Panc1 (cell line): ENCODE measurements around the gene HYAL1. TPM values are rescaled to one million over a fixed set of nuclear protein-coding genes. Genes with fewer than 3 reads are reported as not detected.

ENCODE experiments used
- ATAC-seq: fragments of 200-7000 bp; cut with Tn5 transposase; 2 replicates; pipeline ENCODE4 v1.9.1; 2020; ENCODE audit warnings: mild to moderate bottlenecking, moderate library complexity
- BruUV-seq: library from RNA; stranded (reverse); fragments of 400-500 nt; replicated peaks from 2 replicates; lab custom pipeline; 2021; lab: Mats Ljungman, UMichigan
- CTCF ChIA-PET: fragments of 300-600 bp; sonication (Branson Sonifier 250); formaldehyde crosslinking; loops from one replicate; lab custom pipeline; 2022; ENCODE audit warnings: antibody characterized with exemption; lab: Charles Lee
- POLR2A ChIA-PET: fragments of 300-600 bp; sonication (Branson Sonifier 250); formaldehyde crosslinking; loops from one replicate; lab custom pipeline; 2022; ENCODE audit warnings: antibody characterized with exemption; lab: Charles Lee
- DNase-seq: peaks from one replicate; pipeline ENCODE4 v3.0.0-alpha.2; 2010; ENCODE audit warnings: low read depth, low spot score
- H3K27ac ChIP-seq: 2 replicates; pipeline ENCODE4 v1.5.1; 2011; ENCODE audit warnings: mild to moderate bottlenecking, low read length, inconsistent platforms
- H3K27me3 ChIP-seq: fragments of 200-500 bp; sonication (Bioruptor generic); 2 replicates; pipeline ENCODE4 v1.6.0; 2014; ENCODE audit warnings: low read length, inconsistent platforms; ENCODE audit not compliant: control insufficient read depth, insufficient read depth
- H3K36me3 ChIP-seq: fragments of 200-500 bp; sonication (Bioruptor generic); 2 replicates; pipeline ENCODE4 v1.5.1; 2014; ENCODE audit warnings: inconsistent platforms, mild to moderate bottlenecking, low read length, moderate library complexity; ENCODE audit not compliant: control insufficient read depth, insufficient read depth
- H3K4me1 ChIP-seq: 2 replicates; pipeline ENCODE4 v1.5.1; 2011; ENCODE audit warnings: inconsistent platforms, mild to moderate bottlenecking, low read length, moderate library complexity; ENCODE audit not compliant: control insufficient read depth, insufficient read depth
- H3K4me3 ChIP-seq, 2 experiments: 2 replicates each; pipeline ENCODE4 v1.5.1; 2011 to 2012; ENCODE audit warnings: low read depth in 2 of 2, low read length in 2 of 2, mild to moderate bottlenecking in 2 of 2, inconsistent platforms in 1 of 2, moderate library complexity in 1 of 2
- H3K9me3 ChIP-seq: fragments of 200-500 bp; sonication (Bioruptor generic); 2 replicates; pipeline ENCODE4 v1.5.1; 2014; ENCODE audit warnings: low read depth, mild to moderate bottlenecking, inconsistent platforms, low read length, moderate library complexity; ENCODE audit not compliant: control insufficient read depth, insufficient read depth
- POLR2AphosphoS5 ChIP-seq: IDR thresholded peaks from 2 replicates; pipeline ENCODE4 v1.6.1; 2012; ENCODE audit warnings: mild to moderate bottlenecking, low read depth, low read length, moderate library complexity
- SIN3A ChIP-seq: IDR thresholded peaks from 2 replicates; pipeline ENCODE4 v1.6.1; 2012; ENCODE audit warnings: low read depth, mild to moderate bottlenecking, low read length, moderate library complexity, borderline replicate concordance; ENCODE audit not compliant: insufficient read depth
- TCF7L2 ChIP-seq: IDR thresholded peaks from 2 replicates; pipeline ENCODE4 v1.6.1; 2011; ENCODE audit warnings: mild to moderate bottlenecking, low read depth, low read length, inconsistent platforms
- in situ Hi-C: cut with HindIII; loops from 2 replicates; pipeline ENCODE4 v1.10.0; 2016; ENCODE audit warnings: low sequenced_read_pairs, low pct_unique_long_range_greater_than_20kb
- intact Hi-C: fragments of 100-400 bp; cut with micrococcal nuclease; formaldehyde crosslinking; loops from one replicate; pipeline ENCODE4 v1.10.0; 2022; ENCODE audit not compliant: unreplicated experiment
- total RNA-seq: library from RNA; stranded (reverse); gene quantifications from one replicate; pipeline ENCODE4 v1.2.1, GENCODE V29; 2021; ENCODE audit not compliant: unreplicated experiment
- TF ChIP-seq, protein P1 (sequence below): fragments of 450-650 bp; IDR thresholded peaks from 2 replicates; pipeline ENCODE4 v1.5.1; 2017; ENCODE audit warnings: mild to moderate bottlenecking
- TF ChIP-seq, protein P2 (sequence below), 2 experiments: IDR thresholded peaks; 2 replicates each; pipeline ENCODE4 v1.6.1; 2011 to 2012; ENCODE audit warnings: low read depth in 2 of 2, control low read depth in 1 of 2, low read length in 1 of 2, mild to moderate bottlenecking in 1 of 2, moderate library complexity in 1 of 2; ENCODE audit not compliant: insufficient read depth in 1 of 2

Gene HYAL1
- total RNA-seq, 1 experiment from 2014 or later, result 0.18 TPM

DNA sequence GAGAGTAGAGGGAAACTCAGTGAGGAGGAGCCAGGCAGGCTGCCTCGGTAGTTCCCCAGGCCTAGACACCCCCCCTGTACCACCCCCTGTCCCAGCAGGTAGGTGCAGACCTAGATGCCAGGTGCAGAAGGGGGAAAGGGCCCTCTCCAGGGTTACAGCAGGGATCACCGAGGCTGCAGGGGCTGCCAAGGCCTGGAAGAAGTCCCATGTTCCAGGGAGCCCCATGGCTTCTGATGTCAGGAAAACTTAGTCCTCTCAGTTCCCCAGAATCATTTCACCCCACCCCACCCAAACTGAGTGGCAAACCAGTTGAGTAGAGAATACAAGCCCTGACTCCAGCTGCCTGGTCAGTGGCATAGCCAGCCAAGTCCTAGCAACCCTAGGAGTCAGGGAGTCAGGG, 41.9 kb downstream of the HYAL1 start:
- H3K9me3 ChIP-seq, result no peaks in the 10 kb centered on the region
- H3K4me1 ChIP-seq, result peaks cover 9% of the 10 kb centered on the region
- in situ Hi-C loops (no loop called here), intact Hi-C loops (loop anchor here (10.0 kb wide), 1 partner anchor 67 kb away; the partner anchor contains the start of gene GNAT1)
- no TSS peak for BruUV-seq
- no peak for TF ChIP-seq POLR2AphosphoS5
- ChIA-PET POLR2A (no interaction called here), CTCF (no interaction called here)
- no peak overlapping the region for H3K4me3 ChIP-seq
- H3K27ac ChIP-seq, result no peak overlapping the region
- H3K36me3 ChIP-seq, result no peaks in the 10 kb centered on the region
- no peak for ATAC-seq
- no peak for DNase-seq
- H3K27me3 ChIP-seq, result no peaks in the 10 kb centered on the region

DNA sequence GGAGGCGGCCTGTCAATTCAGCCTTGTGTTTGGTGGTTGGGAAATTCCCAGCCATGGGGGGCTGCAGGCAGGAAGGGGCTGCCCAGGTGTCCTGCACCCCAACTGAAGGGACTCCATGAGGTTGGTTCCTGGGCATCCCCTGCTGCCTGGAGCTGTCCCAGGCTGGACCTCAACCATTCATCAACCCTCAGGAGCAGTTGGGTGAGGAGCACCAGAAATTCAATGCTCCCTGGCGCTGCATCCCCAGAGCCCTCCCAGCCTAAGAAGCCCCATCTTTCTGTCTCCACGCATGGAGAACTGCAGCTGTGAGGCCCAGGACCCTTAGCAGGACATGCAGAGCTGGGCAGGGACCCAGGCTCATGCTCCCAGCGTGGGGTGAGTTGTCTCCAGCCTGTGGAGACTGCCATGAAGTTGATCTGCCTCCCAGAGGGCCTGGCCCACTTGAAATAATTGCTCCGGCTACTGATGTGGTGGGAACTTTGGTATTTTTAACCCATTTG, 42.4 kb downstream of the HYAL1 start:
- H3K4me1 ChIP-seq, result peaks cover 9% of the 10 kb centered on the region
- H3K9me3 ChIP-seq, result no peaks in the 10 kb centered on the region
- H3K36me3 ChIP-seq, result no peaks in the 10 kb centered on the region
- in situ Hi-C loops, result no loop called here
- intact Hi-C loops, result loop anchor here (10.0 kb wide), 1 partner anchor 66 kb away; the partner anchor contains the start of gene GNAT1
- peak overlapping the region; percentile 39 to 51; a peak in 3 of 4 replicates for H3K4me3 ChIP-seq
- POLR2A ChIA-PET, result no interaction called here
- DNase-seq (no peak), ATAC-seq (no peak)
- TF ChIP-seq, protein P1, sequence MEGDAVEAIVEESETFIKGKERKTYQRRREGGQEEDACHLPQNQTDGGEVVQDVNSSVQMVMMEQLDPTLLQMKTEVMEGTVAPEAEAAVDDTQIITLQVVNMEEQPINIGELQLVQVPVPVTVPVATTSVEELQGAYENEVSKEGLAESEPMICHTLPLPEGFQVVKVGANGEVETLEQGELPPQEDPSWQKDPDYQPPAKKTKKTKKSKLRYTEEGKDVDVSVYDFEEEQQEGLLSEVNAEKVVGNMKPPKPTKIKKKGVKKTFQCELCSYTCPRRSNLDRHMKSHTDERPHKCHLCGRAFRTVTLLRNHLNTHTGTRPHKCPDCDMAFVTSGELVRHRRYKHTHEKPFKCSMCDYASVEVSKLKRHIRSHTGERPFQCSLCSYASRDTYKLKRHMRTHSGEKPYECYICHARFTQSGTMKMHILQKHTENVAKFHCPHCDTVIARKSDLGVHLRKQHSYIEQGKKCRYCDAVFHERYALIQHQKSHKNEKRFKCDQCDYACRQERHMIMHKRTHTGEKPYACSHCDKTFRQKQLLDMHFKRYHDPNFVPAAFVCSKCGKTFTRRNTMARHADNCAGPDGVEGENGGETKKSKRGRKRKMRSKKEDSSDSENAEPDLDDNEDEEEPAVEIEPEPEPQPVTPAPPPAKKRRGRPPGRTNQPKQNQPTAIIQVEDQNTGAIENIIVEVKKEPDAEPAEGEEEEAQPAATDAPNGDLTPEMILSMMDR, result no peak
- TF ChIP-seq SIN3A, result no peak
- no peaks in the 10 kb centered on the region for H3K27me3 ChIP-seq
- no TSS peak for BruUV-seq
- CTCF ChIA-PET, result no interaction called here
- H3K27ac ChIP-seq, result peak overlapping the region; percentile 72; the same call in 1 of the 2 replicates

DNA sequence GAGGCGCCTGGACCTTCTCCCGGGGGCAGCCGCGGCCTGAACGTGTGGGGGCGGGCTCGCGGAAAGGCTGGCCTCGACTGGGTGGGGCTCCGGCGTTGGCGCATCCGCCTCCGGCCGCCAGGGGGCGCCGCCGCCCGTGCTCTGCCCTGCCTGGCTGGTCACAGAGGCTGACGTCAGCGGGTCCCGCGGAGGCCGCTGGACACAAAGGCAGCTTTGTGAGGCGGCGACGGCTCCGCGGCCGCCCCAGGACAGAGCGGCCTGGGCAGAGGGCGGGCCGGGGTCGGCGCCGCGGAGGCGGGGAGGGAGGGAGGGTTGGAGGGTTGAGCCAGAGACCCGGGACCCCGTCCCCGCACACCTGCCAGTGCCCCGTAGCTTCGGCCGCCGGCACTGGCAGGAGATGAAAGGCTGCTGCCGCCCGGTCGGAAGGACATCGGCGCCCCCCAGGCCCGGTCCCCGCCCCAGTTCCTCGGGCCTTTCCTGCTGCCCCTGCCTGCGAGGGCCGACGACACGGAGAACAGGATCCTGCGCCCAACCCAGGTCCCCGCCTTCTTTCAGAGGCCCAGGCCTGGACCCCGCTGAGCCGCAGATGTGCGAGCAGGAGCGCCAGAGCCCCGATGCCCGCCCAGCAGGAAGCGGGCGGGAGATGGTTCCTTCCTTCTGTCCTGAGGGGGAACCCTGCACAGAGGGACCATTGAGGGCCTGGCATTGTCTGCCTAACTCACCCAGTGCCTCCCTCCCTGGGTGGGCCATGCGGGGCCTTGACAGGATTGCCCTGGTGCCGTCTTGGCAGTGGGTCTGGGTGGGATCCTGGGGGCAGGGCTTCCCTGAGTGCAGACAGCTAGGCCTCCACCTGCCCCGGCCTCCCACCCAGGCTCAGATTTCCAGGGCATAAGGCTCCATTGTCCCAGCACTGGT, 43.1 kb downstream of the HYAL1 start:
- Histone ChIP-seq H3K9me3 (no peaks in the 10 kb centered on the region), H3K4me3 (peak overlapping the region; percentile 39 to 51), H3K4me1 (peaks cover 9% of the 10 kb centered on the region), H3K36me3 (no peaks in the 10 kb centered on the region), H3K27me3 (no peaks in the 10 kb centered on the region), H3K27ac (peak overlapping the region; percentile 72)
- peak; percentile 98 for TF ChIP-seq TCF7L2
- TF ChIP-seq SIN3A, result peak; percentile 69; the same call in 1 of the 2 replicates
- TF ChIP-seq, protein P2, sequence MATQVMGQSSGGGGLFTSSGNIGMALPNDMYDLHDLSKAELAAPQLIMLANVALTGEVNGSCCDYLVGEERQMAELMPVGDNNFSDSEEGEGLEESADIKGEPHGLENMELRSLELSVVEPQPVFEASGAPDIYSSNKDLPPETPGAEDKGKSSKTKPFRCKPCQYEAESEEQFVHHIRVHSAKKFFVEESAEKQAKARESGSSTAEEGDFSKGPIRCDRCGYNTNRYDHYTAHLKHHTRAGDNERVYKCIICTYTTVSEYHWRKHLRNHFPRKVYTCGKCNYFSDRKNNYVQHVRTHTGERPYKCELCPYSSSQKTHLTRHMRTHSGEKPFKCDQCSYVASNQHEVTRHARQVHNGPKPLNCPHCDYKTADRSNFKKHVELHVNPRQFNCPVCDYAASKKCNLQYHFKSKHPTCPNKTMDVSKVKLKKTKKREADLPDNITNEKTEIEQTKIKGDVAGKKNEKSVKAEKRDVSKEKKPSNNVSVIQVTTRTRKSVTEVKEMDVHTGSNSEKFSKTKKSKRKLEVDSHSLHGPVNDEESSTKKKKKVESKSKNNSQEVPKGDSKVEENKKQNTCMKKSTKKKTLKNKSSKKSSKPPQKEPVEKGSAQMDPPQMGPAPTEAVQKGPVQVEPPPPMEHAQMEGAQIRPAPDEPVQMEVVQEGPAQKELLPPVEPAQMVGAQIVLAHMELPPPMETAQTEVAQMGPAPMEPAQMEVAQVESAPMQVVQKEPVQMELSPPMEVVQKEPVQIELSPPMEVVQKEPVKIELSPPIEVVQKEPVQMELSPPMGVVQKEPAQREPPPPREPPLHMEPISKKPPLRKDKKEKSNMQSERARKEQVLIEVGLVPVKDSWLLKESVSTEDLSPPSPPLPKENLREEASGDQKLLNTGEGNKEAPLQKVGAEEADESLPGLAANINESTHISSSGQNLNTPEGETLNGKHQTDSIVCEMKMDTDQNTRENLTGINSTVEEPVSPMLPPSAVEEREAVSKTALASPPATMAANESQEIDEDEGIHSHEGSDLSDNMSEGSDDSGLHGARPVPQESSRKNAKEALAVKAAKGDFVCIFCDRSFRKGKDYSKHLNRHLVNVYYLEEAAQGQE (IDR thresholded peaks at IDR 0.05; ENCODE audit: insufficient read depth in 1 of 2, low read depth in 2 of 2, low read length in 1 of 2), result no peak
- peak; percentile 81 for TF ChIP-seq POLR2AphosphoS5
- TF ChIP-seq, protein P1, result peak; percentile 97
- in situ Hi-C loops, result no loop called here
- no TSS peak for BruUV-seq
- peak; percentile 94 for ATAC-seq
- intact Hi-C loops, result loop anchor here (10.0 kb wide), 1 partner anchor 65 kb away; the partner anchor contains the start of gene GNAT1
- POLR2A ChIA-PET, result no interaction called here
- CTCF ChIA-PET, result interaction anchor here (0.5 to 1.2 kb wide), 5 partner anchors 11 to 327 kb away, joined by 3 to 4 read pairs (median 3); partner anchors contain the start of genes HYAL3 and NAA80
- no peak for DNase-seq
